NCI-H1436 (cell line): ENCODE measurements around the gene GFER.

Source experiments
- DNase-seq: peaks from one replicate; lab custom pipeline; 2025; lab: John Stamatoyannopoulos, UW

Gene GFER

DNA sequence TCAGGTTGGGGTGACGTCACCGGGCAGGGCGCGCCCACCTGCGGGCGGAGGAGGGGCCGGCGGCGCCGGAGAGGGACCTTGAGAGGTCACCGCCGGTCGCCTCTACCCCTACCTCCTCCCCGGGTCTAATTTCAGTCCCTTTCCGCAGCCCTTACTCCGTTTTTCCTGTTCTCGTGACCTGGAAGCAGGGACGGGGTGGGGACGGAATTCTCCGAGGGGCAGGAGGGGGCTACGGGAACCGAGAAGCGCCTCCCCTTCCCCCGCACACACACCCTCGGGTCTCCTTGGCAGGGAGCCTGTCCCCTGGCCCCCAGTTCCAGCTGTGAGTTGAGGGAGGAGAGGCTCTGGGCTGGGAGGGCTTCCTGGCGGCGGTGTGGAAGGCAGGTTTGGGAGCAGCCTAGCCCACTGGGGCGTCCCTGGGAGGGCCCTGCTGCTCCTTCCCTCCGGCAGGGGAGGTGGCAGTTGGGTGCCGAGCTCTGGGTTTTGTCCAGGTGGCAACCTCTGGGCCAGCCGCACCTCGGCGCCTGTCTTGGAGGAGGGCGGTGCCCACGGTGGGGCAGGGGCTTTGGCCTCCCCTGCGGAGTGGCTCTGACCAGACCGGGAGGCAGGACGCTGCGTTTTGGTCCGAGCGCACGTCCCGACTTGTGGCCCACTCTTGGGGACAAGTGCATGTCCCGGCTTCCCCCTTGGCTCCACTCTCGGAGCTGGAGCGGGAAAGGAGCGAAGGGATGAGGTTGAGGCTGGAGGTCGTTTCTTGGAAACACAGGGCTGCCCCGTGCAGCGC is 6.5 kb downstream of the GFER start:
- DNase-seq: peak; percentile 47

DNA sequence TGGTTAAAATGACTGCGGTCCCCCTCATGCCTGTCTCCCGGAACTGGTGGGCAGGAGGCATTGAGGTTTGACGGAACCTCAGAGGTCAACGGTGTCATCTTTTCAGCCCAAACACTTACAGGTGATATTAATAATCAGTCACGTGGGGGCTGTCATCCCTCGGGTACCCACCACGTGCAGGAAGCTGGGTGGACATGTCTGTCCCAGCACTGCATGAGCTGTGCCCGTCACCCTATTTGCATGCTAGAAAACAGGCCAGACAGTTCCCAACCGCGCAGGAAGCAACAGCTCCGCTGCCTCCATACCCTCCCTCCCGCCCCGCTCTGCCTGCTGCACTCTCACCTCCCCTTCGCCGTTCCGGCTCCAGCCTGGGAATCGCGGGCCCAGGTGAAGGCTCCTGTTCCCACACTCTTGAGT is 7.2 kb downstream of the GFER start:
- no peak for DNase-seq

DNA sequence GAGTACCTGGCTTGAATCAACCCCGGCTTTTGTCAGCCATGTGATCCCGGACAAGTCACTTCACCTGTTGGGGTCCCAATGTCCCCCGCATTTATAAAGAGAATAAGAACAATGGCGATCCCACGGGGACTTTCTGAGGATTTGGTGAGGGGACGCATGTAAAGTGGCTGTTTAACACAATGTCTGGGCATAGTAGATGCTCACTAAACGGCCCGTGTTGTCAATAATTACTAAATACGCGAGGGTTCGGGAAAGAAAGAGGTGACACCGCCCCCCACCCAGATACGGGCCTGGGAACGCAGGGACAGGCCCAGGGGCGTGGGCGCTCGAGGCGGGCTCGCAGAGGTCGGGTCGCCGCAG is 7.6 kb downstream of the GFER start:
- DNase-seq: no peak

DNA sequence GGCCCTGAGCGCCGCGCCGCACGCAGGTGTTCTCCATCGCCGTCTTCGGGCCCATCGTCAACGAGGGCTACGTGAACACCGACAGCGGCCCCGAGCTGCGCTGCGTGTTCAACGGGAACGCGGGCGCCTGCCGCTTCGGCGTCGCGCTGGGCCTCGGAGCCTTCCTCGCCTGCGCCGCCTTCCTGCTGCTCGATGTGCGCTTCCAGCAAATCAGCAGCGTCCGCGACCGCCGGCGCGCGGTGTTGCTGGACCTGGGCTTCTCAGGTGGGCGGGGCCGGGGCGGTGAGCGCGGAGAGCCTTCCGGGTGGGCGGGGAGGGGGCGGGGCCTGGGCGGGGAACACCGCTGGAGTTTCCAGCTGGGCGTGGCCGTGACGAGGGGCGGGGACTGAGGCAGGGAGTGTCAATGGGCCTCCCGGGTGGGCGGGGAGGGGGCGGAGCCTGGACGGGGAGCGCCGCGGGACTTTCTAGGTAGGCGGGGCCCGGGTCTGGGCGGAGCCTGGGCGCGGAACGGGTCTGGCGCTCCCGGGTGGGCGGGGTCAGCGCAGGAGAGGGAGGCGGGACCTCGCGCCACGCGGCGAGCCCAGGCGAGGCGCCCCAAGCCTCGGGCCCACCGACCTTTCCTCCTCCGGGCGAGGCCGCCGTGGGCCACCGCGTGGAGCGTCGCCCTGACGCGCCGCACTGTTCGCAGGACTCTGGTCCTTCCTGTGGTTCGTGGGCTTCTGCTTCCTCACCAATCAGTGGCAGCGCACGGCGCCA is 8.1 kb downstream of the GFER start:
- no peak for DNase-seq

DNA sequence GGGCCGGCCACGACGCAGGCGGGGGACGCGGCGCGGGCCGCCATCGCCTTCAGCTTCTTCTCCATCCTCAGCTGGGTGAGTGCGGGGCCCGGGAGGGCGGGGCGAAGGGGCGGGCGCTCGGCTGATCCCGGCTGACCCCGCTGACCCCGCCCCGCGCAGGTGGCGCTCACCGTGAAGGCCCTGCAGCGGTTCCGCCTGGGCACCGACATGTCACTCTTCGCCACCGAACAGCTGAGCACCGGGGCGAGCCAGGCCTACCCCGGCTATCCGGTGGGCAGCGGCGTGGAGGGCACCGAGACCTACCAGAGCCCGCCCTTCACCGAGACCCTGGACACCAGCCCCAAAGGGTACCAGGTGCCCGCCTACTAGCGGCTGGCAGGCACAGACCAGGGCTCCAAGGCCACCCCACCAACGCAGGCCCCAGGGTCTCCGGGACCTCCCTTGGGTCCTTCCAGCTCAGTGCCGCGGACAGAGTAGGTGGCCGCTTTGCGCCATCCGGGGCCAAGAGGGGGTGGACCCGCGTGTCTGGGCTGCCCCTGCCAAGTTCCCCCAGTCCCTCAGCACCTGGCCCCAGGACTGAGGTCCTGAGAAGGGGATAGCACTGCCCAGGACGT is 8.8 kb downstream of the GFER start:
- no peak for DNase-seq

DNA sequence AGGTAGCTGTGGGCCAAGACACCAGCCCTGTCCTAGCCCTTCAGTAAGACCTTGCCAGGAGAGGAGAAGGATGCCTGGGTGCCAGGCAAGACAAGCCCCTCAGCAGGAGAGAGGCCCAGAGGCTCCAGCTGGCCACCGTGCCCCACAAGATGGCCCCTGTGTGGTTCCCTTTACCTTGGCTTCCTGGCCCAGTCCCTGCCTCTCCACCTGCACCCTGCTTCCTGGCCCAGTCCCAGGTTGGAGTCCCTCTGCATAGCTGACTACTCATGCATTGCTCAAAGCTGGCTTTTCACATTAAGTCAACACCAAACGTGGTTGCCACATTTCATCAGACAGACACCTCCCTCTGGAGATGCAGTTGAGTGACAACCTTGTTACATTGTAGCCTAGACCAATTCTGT is 9.7 kb downstream of the GFER start:
- no peak for DNase-seq

DNA sequence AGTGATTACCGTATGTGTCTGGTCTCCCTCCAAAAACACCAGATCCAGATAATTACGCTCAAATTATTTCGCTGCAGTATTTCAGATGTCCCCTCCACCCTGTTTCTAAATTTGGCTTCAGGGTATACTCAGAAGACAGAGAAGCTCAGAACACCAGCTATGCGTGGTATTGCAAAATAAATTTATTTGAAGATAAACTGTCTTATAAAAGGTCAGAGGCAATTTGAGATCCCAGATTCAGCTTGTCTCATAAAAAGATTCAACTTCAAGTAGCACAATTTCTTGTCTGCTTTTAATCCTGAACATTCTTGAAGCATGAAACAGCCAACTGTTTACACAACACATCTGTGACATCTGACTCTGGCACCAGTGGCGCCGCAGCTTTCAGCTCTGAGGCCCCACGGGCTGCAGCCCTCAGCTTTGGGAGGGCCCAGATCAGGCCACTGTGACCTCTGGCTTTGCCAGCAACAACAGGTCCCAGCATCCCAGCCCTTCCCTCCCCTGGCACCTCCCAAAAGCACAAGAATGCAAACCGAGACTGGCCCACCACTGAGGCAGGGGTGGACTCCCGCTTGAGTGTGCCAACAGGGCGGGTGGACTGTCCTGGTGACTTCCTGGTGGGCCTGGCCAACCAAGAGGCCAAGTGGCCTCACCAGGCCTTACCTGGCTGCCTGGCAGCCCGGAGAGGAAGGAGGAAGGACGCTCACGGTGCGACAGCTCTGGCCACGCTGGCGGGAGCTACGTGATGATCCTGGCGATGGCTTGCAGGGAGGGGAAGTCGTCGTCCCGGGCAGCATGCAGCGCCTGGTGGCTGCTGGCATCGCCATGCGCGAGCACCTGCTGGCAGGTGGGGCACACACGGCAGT is 13.7 kb downstream of the GFER start:
- no peak for DNase-seq

DNA sequence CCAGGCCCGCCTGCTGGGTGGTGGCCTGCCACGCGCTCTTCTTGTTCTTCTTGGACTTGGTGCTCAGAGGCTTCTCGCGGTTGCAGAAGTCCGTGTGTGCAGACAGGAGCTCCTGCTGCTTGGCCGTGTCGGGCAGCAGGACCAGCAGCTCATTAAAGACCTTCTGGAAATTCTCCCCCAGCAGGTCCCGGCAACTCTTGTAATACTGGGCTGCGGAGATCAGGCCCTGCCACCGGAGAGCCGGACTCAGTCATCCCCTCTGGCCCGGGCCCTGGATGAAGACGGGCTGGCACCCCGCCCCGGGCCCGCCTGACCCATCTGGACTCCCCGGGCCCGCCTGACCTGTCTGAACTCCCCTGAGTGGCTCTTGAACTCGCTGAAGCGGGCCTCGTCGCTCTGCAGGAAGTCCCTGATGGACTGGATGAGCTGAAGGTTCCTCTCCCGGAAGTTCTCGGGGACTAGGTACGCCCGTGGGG is 14.4 kb downstream of the GFER start:
- DNase-seq: no peak

DNA sequence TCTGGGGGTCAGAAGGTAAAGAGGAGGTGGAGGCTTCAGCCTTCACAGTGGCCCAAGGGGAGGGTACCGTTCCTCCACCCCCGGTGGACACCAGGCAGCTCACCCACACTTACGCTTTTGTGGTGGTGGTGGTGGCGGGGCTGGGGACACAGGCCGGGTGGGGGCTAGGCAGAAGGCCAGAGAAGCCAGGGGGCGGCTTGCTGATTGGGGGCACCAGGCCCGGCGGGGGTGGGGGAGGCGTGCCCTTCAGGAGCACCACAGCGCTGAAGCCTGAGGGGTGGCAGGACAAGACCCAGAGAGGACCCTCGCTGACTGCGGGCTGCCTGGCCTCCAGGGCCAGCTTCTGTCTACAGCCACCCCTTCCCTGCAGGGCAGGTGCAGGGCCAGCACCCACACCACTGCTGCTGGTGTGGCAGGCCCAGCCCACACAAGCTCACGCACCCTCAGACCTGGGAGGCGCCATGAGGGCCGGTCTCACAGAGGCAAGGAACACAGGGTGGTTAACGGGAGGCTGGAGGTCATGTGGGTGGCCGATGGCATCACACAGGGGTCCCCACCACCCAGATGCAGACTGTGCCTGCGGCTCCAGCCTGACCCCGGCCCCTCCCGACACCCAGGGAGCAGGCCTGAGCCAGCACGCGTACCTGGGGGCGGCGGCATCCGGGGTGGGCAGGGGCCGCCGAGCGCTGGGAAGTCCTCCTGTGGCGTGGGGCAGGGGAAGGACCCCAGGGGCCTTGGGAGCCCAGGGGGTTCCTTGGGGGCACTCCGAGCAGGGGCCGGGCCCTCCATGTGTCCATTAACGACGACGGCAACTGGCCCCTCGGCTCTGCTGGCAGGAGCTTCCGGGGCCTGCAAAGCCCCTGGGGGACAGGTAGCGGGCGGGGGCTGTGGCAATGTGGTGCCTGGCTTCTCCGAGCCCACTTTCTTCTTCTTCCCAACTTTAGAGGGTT is 15.1 kb downstream of the GFER start:
- no peak for DNase-seq

DNA sequence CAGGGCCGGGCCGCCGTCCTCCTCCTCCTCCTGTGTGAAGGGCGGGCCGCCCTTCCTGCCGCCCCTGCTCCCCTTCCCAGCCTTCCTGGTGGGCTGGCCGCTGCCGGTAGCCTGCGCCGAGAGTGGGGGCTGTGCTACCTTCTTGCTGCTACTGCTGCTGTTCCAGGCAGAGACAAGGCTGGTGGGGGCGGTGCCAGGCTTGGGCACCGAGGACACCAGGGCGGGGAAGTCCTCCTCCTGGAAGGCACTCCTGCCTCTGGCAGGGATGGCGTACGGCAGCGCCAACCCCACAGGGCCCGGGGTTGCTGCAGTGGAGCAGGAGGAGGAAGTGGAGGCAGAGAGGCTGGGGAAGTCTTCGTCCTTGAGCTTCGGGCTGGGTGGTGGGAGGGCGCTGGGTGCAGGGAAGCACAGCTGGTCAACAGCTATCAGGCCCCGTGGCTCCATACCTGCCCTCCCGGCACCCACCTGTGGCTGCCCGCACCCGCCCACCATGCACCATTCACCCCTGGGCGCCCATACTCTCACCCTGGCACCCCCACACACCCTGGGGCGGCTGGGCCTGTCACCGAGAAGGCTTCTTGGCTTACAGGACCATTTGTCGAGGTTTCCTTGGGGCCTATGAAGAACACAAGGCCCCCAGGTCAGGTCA is 16.0 kb downstream of the GFER start:
- no peak for DNase-seq

DNA sequence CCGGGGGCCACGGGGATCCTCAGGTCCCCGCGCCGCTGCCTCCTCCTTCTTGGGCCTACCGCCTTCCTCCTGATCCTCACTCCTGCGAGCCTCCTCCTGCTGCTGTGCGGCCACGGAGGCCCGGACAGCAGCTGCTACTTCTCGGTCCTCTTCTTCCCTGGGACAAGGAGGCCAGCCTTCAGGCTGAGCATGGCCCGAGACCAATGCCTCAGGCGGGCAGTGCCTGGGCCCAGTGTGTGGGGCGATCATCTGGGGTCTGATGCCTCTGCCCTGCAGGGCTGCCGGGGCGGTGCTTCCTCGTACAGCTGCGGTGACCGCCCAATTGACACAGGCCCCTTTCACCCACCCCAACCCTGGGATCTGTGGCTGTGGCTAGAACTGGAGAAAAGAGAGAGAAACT is 17.0 kb downstream of the GFER start:
- DNase-seq: no peak

DNA sequence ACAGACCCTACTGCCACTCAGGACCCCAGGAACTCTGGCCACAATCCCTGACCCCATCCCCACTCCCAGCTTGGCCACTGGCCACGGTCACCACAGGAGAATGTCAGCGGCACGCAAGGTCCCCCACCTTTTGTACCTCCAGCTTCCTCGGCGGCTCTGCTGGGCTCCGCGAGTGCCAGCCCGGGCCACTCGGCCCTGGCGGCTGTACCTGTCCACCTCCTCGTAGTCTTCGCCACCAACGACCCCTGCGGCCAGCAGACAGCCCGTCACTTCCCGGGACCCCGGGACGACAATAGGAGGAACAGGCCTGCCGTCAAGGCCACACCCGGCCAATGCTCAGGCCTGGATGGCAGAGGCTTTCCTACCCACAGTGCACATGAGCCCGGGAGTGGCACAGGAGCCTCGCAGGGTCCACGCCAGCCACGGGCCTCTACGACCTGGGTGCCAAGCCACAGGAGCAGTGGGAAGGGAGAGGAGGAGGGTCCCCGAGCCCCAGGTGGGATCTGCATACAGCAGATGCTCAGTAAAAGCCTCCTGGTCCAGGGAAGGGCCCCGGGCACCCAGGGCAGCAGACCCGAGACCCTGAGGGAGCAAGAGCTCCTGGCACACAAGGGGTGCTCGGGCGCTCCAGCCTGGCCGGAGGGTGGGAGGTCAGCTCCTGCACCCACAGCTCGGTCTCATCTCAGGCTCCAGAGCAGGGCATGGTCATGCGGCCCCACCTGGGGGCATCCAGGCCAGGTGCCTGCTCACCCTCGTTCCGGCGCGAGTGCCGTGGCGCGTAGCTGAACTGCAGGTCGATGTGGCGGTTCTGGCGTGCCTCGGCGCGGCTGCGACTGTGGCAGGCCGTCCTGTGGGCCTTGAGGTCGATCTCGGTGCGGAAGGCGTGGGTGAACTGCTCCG is 17.7 kb downstream of the GFER start:
- no peak for DNase-seq

DNA sequence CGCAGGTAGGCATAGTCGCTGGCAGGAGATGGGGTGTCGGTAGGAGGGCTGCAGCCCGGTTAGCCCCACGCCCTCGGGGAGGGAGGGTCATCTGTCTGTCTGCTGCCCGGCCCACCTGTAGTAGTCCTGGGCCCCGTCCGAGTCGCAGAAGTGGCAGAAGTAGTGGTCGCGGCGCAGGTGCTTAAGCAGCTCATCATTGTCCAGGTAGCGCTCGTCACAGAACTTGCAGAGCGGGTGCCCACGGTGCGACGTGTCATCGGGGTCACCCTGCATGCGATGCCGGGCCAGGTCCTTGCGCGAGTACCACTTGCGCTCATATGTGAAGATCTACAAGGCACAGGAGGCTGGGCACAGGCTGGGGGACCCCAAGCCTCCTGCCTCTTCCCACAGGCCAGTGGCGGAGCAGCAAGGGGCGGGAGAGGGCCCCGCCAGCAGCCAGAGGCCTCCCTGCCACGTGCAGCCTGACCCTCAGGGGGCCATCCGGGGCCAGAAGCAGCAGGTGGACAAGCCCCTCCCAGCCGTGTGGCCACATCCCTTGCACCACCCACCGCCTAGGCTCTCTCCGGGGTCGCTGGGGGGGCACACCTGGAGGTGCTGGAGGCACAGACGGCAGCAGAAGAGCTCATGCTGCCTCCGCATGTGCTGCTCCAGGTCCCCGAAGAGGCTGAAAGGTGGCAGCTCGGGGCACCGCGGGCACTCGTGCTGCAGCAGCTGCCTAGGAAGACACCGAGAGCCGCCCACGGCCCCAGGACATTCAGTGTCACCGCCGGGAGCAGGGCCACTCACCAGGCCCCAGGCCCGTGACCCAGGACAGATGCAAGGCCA is 18.6 kb downstream of the GFER start:
- no peak for DNase-seq

DNA sequence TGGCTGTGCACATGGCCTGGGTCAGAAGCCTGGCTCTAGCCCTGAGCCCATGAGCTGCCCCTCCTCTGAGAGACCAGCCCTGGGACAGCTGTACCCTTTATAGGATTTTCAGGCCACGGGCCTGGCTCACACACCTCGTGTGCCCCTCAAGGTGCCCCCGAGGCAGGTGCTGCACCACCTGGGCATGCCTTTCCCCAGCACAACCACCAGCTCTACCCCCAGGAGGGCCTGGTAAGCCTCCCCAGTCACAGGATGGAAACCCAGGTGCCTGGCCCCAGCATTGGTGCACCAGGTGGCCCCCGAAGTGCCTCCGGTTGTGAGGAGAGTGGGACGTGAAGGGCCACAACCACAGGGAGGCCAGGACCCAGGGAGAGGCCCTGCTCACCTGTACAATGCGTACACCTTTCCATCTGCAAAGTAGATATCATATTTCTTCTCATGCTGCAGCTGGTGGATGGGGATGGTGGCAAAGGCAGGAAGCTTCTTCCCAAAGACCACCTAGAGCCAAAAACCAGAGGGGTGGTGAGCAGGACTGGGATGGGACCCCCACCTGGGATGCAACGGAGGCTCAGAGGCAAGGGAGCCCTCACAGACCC is 19.3 kb downstream of the GFER start:
- DNase-seq: no peak

DNA sequence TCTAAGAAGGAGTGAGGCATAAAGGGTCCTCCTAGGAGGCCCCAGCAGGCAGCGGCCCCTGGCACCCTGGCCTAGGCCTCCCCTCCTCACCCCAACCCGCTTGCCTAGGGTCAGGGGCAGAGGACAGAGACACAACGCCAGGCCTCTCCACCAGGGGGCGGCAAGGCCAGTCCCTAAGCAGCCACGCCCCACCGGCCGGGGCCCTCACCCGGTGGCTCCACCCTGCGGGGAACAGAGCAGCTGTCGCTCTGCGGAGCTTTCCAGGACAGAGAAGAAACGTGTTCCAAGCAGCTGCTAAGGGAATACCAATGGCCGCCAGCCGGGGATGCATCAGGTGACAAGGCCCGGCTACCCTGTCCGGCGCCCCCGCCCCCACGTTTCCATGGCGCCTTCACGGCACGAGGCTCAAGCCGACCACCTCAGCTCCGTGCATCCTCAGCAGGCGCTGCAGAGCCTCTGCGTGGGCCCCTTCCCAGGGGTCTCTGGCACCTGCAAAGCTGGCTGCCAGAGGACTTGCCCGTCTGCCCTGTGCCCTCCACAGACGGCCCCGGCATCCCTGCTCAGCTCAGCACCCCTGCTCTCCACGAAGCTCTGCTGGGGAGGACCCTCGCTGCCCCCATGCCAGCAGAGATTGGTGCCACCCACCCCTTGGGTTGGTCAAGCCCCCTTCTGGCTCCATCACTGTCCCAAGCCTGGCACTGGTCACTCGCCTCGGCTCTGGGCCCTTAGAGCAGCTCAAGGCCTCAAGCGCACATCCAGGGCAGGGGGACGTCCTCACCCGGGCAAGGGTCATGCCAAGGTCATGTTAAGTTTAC is 20.0 kb downstream of the GFER start:
- peak; percentile 91 for DNase-seq

DNA sequence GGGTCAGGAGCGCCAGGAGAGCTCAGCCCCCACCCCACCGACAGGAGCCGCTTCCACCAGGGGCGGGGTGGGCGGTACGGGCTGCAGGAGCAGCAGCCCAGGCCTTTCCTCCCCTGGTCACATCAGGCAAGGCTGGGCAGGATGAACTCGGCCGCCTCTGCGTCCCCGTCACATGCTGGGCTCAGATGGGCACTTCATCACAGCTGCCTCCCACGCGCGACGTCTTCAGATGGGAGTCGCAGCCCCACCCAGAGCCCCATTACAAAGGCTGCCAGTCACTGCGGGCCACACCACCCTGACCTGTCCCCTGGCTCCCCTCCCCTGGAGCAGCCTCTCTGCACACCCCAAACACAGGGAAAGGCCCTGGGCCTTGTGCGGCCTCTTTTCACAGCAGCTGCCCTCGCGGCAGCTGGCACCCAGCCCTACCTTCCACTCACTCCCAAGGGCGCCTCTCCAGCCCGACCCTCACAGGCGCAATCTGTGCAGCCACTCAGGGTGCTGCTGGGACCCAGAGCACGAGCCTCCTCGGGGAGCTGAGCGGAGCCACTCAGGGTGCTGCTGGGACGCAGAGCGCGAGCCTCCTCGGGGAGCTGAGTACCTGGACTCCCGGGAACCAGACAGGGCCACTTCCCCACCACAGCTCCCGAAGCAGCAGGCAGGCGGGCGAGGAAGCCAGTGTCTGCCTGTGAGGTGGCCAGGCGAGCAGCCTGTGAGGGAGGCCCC is 21.0 kb downstream of the GFER start:
- DNase-seq: peak; percentile 43

DNA sequence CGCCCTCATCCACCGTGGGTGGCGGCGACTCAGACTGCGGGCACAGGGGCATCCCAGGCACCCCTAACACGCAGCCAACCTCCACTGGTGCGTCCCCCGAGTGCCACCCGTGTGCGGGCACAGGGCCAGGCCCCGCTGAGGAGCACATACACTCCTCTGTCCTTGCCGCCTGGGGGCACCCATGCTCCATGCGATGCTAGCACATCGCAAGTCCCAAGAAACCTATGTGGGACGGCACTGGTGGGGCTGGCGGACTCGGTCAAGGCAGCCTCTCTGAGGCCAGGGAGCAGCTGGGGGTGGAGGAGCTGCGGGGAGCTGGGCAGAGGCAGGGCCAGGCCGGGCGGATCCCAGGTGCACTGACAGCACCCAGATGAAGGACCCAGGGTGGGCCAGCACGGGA is 21.7 kb downstream of the GFER start:
- no peak for DNase-seq
